HL-60 (cell line): Measurements from ENCODE around the gene MPHOSPH8.
"Not testable (repeated sequence)": the region's sequence is repeated elsewhere in the genome, so short reads cannot be mapped to it uniquely, and the experiment has no call there.

ENCODE experiments used
- DNase-seq, 2 experiments: peaks; one replicate each; pipeline ENCODE4 v3.0.0-alpha.2; 2010 to 2020; ENCODE audit warnings: low read depth in 1 of 2, low spot score in 1 of 2
- H3K27ac ChIP-seq: fragments of 250-450 bp; sonication (Bioruptor Pico); replicated peaks from 2 replicates; pipeline ENCODE4 v1.5.1; 2020; ENCODE audit warnings: mild to moderate bottlenecking, moderate library complexity
- H3K27me3 ChIP-seq: fragments of 250-450 bp; sonication (Bioruptor Pico); 2 replicates; pipeline ENCODE4 v1.5.1; 2021; ENCODE audit warnings: mild to moderate bottlenecking, moderate library complexity; ENCODE audit not compliant: insufficient read depth, poor library complexity, severe bottlenecking
- H3K4me3 ChIP-seq: replicated peaks from 2 replicates; pipeline ENCODE4 v1.5.1; 2011; ENCODE audit warnings: mild to moderate bottlenecking, control low read depth, low read length; ENCODE audit not compliant: insufficient read depth
- CTCF ChIP-seq: IDR thresholded peaks from one replicate; pipeline ENCODE4 v1.5.1; 2011; ENCODE audit warnings: low read length, control low read depth, inconsistent platforms; ENCODE audit not compliant: insufficient read depth
- GABPA ChIP-seq: IDR thresholded peaks from 2 replicates; pipeline ENCODE4 v1.6.1; 2012; ENCODE audit warnings: low read depth
- POLR2AphosphoS5 ChIP-seq: IDR thresholded peaks from 2 replicates; pipeline ENCODE4 v1.6.1; 2012; ENCODE audit warnings: low read depth
- REST ChIP-seq: IDR thresholded peaks from 2 replicates; pipeline ENCODE4 v1.6.1; 2012; ENCODE audit warnings: low read depth; ENCODE audit not compliant: insufficient replicate concordance
- SPI1 ChIP-seq: IDR thresholded peaks from 2 replicates; pipeline ENCODE4 v1.6.1; 2012; ENCODE audit warnings: low read depth, mild to moderate bottlenecking, borderline replicate concordance

The MPHOSPH8 gene

GRCh38 chr13:19709039-19709438 is 75.6 kb downstream of the MPHOSPH8 start:
- DNase-seq, H3K27ac ChIP-seq, H3K27me3 ChIP-seq, H3K4me3 ChIP-seq: not testable (repeated sequence)

- DNase-seq, H3K4me3 ChIP-seq, H3K27ac ChIP-seq, H3K27me3 ChIP-seq: not testable (repeated sequence)
These were observed 76.3 kb downstream of the MPHOSPH8 start for GRCh38 chr13:19709782-19710181.

- H3K27me3 ChIP-seq: no peaks in the 10 kb centered on the region
- no peak for TF ChIP-seq POLR2AphosphoS5
- TF ChIP-seq GABPA: no peak
- no peak for TF ChIP-seq REST
- TF ChIP-seq CTCF: no peak
- TF ChIP-seq SPI1: no peak
- DNase-seq: no peak
- H3K27ac ChIP-seq: no peak overlapping the region
- no peak overlapping the region for H3K4me3 ChIP-seq
These were observed 79.9 kb downstream of the MPHOSPH8 start for GRCh38 chr13:19713186-19713965.

- no peak for DNase-seq
- H3K27me3 ChIP-seq: no peaks in the 10 kb centered on the region
- no peak overlapping the region for H3K27ac ChIP-seq
- no peak overlapping the region for H3K4me3 ChIP-seq
- no peak for TF ChIP-seq SPI1
- no peak for TF ChIP-seq POLR2AphosphoS5
- no peak for TF ChIP-seq REST
- TF ChIP-seq CTCF: no peak
- TF ChIP-seq GABPA: no peak
These were observed 86.6 kb downstream of the MPHOSPH8 start for GRCh38 chr13:19720039-19720438.
